PC-3 (cell line): Measurements from ENCODE around the gene GPC3.
"Not testable (repeated sequence)": the region's sequence is repeated elsewhere in the genome, so short reads cannot be mapped to it uniquely, and the experiment has no call there.

Source experiments
- CTCF ChIP-seq: fragments of 300-600 bp; sonication (generic); conservative IDR thresholded peaks from 2 replicates; pipeline ENCODE4 v1.5.1; 2017; ENCODE audit warnings: antibody characterized with exemption, low read depth, mild to moderate bottlenecking, low read length
- EZH2 ChIP-seq: fragments of 300-600 bp; sonication (generic); IDR thresholded peaks from one replicate; pipeline ENCODE4 v1.6.1; 2017; ENCODE audit warnings: antibody characterized with exemption, mild to moderate bottlenecking, low read length; ENCODE audit not compliant: unreplicated experiment
- EZH2phosphoT487 ChIP-seq: fragments of 300-600 bp; sonication (generic); IDR thresholded peaks from 2 replicates; pipeline ENCODE4 v1.6.1; 2018; ENCODE audit warnings: mild to moderate bottlenecking, antibody characterized with exemption, low read length, borderline replicate concordance

DNA sequence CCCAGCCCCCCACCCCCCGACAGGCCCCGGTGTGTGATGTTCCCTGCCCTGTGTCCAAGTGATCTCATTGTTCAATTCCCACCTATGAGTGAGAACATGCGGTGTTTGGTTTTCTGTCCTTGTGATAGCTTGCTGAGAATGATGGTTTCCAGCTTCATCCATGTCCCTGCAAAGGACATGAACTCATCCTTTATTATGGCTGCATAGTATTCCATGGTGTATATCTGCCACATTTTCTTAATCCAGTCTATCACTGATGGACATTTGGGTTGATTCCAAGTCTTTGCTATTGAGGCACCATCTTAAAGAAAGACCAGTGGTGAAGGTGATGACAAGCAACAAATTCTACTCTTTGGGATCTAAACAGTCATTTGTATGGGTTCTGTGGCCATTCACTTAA, 30.1 kb upstream of the GPC3 start:
- not testable (repeated sequence) for TF ChIP-seq CTCF, EZH2, EZH2phosphoT487
